Endothelial cell of umbilical vein (primary cell): ENCODE data around the gene ZBED4.

ENCODE experiments used
- CTCF ChIP-seq, 2 donors: IDR thresholded peaks; 1 replicate in 1 of 2; 2 replicates in 1 of 2; pipeline ENCODE4 v1.5.1; 2011; ENCODE audit warnings: low read length in 2 of 2, mild to moderate bottlenecking in 2 of 2, moderate library complexity in 2 of 2, control low read depth in 1 of 2, inconsistent platforms in 1 of 2, low read depth in 1 of 2; ENCODE audit not compliant: insufficient read depth in 1 of 2; ENCODE audit errors: extremely low read depth in 1 of 2
- EZH2 ChIP-seq: IDR thresholded peaks from 2 replicates; pipeline ENCODE4 v1.6.1; 2012; ENCODE audit warnings: borderline replicate concordance, low read depth, mild to moderate bottlenecking, moderate library complexity, low read length, inconsistent platforms; ENCODE audit not compliant: severe bottlenecking
- FOS ChIP-seq: IDR thresholded peaks from 2 replicates; pipeline ENCODE4 v1.6.1; 2011; ENCODE audit warnings: mild to moderate bottlenecking, low read length, moderate library complexity, borderline replicate concordance; ENCODE audit not compliant: insufficient read depth
- GATA2 ChIP-seq: IDR thresholded peaks from 2 replicates; pipeline ENCODE4 v1.7.0; 2011; ENCODE audit warnings: low read depth, mild to moderate bottlenecking, moderate library complexity, mixed read lengths, low read length; ENCODE audit not compliant: insufficient read length, insufficient read depth
- JUN ChIP-seq: IDR thresholded peaks from 2 replicates; pipeline ENCODE4 v1.6.1; 2011; ENCODE audit warnings: borderline replicate concordance, low read depth; ENCODE audit not compliant: insufficient read length, insufficient read depth
- MAX ChIP-seq: IDR thresholded peaks from 2 replicates; pipeline ENCODE4 v1.6.1; 2011; ENCODE audit not compliant: insufficient read depth, insufficient read length
- MYC ChIP-seq: IDR thresholded peaks from one replicate; pipeline ENCODE4 v1.6.1; 2011; ENCODE audit warnings: mild to moderate bottlenecking, low read depth, low read length
- POLR2A ChIP-seq: IDR thresholded peaks from 2 replicates; pipeline ENCODE4 v1.6.1; 2012; ENCODE audit warnings: low read depth, mild to moderate bottlenecking, control low read depth, low read length
- POLR2AphosphoS5 ChIP-seq: IDR thresholded peaks from 2 replicates; pipeline ENCODE4 v1.6.1; 2012; ENCODE audit warnings: low read depth, mild to moderate bottlenecking, control low read depth, low read length, moderate library complexity; ENCODE audit not compliant: insufficient read depth

- TF ChIP-seq CTCF (IDR thresholded peaks at IDR 0.05; ENCODE audit: extremely low read depth in 1 of 2, insufficient read depth in 1 of 2, low read depth in 1 of 2, low read length in 2 of 2) (no peak), MAX (no peak), JUN (no peak), POLR2AphosphoS5 (no peak), EZH2 (no peak), POLR2A (no peak), GATA2 (no peak), FOS (no peak), MYC (no peak)
These were observed 70.6 kb downstream of the ZBED4 start for GRCh38 chr22:49924113-49924833.
